ENCODE data around the gene LCLAT1.

GRCh38 chr2:30569946-30570345 lies 122.9 kb downstream of the LCLAT1 start:
- TF ChIP-seq CTCF (IDR thresholded peaks at IDR 0.05) = no peak
- no peak for TF ChIP-seq POLR2A (IDR thresholded peaks at IDR 0.05)

Data from esophagus squamous epithelium (tissue), 4 donors.